Endothelial cell of umbilical vein (primary cell): Measurements from ENCODE around the gene FRMPD1. TPM values are rescaled to one million over a fixed set of nuclear protein-coding genes. Genes with fewer than 3 reads are reported as not detected.

Experiments used
- BruUV-seq: library from RNA; stranded (reverse); fragments of 400-500 nt; replicated peaks from 2 replicates; lab custom pipeline; 2021; lab: Mats Ljungman, UMichigan
- CTCF ChIA-PET: fragments of 300-600, 350-600 bp; sonication (Branson Sonifier 250); formaldehyde crosslinking; loops from one replicate; lab custom pipeline; 2021; ENCODE audit warnings: antibody characterized with exemption, inconsistent platforms; lab: Charles Lee
- POLR2A ChIA-PET: fragments of 300-600, 350-600 bp; sonication (Branson Sonifier 250); formaldehyde crosslinking; loops from one replicate; lab custom pipeline; 2021; ENCODE audit warnings: antibody characterized with exemption, inconsistent platforms; lab: Charles Lee
- DNase-seq: peaks from one replicate; pipeline ENCODE4 v3.0.0-alpha.2; 2011; ENCODE audit warnings: low read depth, low spot score
- FAIRE-seq: peaks from 2 replicates; lab custom pipeline; 2011; peaks lifted over from hg19 to GRCh38; lab: Jason Lieb, UNC
- H2AFZ ChIP-seq: 2 replicates; pipeline ENCODE4 v1.6.0; 2012; ENCODE audit warnings: low read depth, low read length, control low read depth, inconsistent platforms
- H3K27ac ChIP-seq: 2 replicates; pipeline ENCODE4 v1.5.1; 2011; ENCODE audit warnings: low read depth, mild to moderate bottlenecking, control low read depth, low read length, moderate library complexity; ENCODE audit not compliant: insufficient read depth
- H3K27me3 ChIP-seq, 2 experiments: 2 replicates each; pipeline versions ENCODE4 v1.6.0 to v1.6.1; 2011; ENCODE audit warnings: low read length in 2 of 2, mixed read lengths in 1 of 2; ENCODE audit not compliant: control insufficient read depth in 2 of 2, insufficient read depth in 2 of 2
- H3K36me3 ChIP-seq, 2 experiments: 2 replicates in 1 of 2; 3 replicates in 1 of 2; pipeline ENCODE4 v1.5.1; 2011; ENCODE audit warnings: low read length in 2 of 2, mild to moderate bottlenecking in 1 of 2, moderate library complexity in 1 of 2; ENCODE audit not compliant: control insufficient read depth in 2 of 2, insufficient read depth in 2 of 2; ENCODE audit errors: extremely low read depth in 1 of 2
- H3K4me1 ChIP-seq: 3 replicates; pipeline ENCODE4 v1.5.1; 2011; ENCODE audit warnings: mild to moderate bottlenecking, low read length; ENCODE audit not compliant: control insufficient read depth, insufficient read depth; ENCODE audit errors: extremely low read depth
- H3K4me2 ChIP-seq: 2 replicates; pipeline ENCODE4 v1.6.1; 2011; ENCODE audit warnings: low read length, control low read depth, mixed read lengths; ENCODE audit not compliant: insufficient read depth
- H3K4me3 ChIP-seq, 3 experiments: fragments of 200-600 bp in 1 of 3; sonication (generic), shearing (Covaris generic) in 1 of 3; replicated peaks in 1 of 3; 2 replicates each; pipeline ENCODE4 v1.5.1; 2011 to 2016; ENCODE audit warnings: control low read depth in 3 of 3, low read length in 3 of 3, mild to moderate bottlenecking in 2 of 3, inconsistent platforms in 1 of 3, low read depth in 1 of 3, moderate library complexity in 1 of 3; ENCODE audit not compliant: insufficient read depth in 1 of 3
- H3K79me2 ChIP-seq: 2 replicates; pipeline ENCODE4 v1.6.0; 2012; ENCODE audit warnings: low read length, inconsistent platforms; ENCODE audit not compliant: control insufficient read depth, insufficient read depth
- H3K9ac ChIP-seq: replicated peaks from 2 replicates; pipeline ENCODE3; 2011; ENCODE audit warnings: low read length, control low read depth; ENCODE audit not compliant: insufficient read depth; ENCODE audit errors: extremely low read depth
- H3K9me1 ChIP-seq: replicated peaks from 3 replicates; pipeline ENCODE4 v1.6.0; 2011; ENCODE audit warnings: mild to moderate bottlenecking, low read length; ENCODE audit not compliant: control insufficient read depth, insufficient read depth; ENCODE audit errors: extremely low read depth
- H3K9me3 ChIP-seq: replicated peaks from 2 replicates; pipeline ENCODE4 v1.5.1; 2012; ENCODE audit warnings: low read length, inconsistent platforms; ENCODE audit not compliant: control insufficient read depth, insufficient read depth
- H4K20me1 ChIP-seq: replicated peaks from 2 replicates; pipeline ENCODE3; 2011; ENCODE audit warnings: mild to moderate bottlenecking, low read length; ENCODE audit not compliant: control insufficient read depth, insufficient read depth; ENCODE audit errors: extremely low read depth
- GATA2 ChIP-seq: IDR thresholded peaks from 2 replicates; pipeline ENCODE4 v1.7.0; 2011; ENCODE audit warnings: low read depth, mild to moderate bottlenecking, moderate library complexity, mixed read lengths, low read length; ENCODE audit not compliant: insufficient read length, insufficient read depth
- JUN ChIP-seq: IDR thresholded peaks from 2 replicates; pipeline ENCODE4 v1.6.1; 2011; ENCODE audit warnings: borderline replicate concordance, low read depth; ENCODE audit not compliant: insufficient read length, insufficient read depth
- MYC ChIP-seq: IDR thresholded peaks from one replicate; pipeline ENCODE4 v1.6.1; 2011; ENCODE audit warnings: mild to moderate bottlenecking, low read depth, low read length
- dilution Hi-C: fragments of 300-500 bp; cut with MboI; formaldehyde crosslinking; loops from one replicate; pipeline ENCODE4 v1.15.0; 2019; ENCODE audit warnings: low sequenced_read_pairs; ENCODE audit not compliant: extremely low pct_ligation_motif_present
- intact Hi-C: fragments of 100-400 bp; cut with micrococcal nuclease; formaldehyde crosslinking; loops from one replicate; pipeline ENCODE4 v1.10.0; 2022
- polyA plus RNA-seq, 4 experiments: library from polyadenylated mRNA; depleted of rRNA in 3 of 4; stranded (reverse) in 3 of 4; unstranded in 1 of 4; fragments of >200 nt; gene quantifications; 2 replicates each; pipeline versions ENCODE4 v1.2.1 to v1.2.3, GENCODE V29; 2011 to 2012; ENCODE audit warnings: missing spikeins in 1 of 4
- total RNA-seq: library from RNA; stranded (reverse); gene quantifications from 2 replicates; pipeline ENCODE4 v1.2.3, GENCODE V29; 2021
- TF ChIP-seq, protein P1 (sequence below): IDR thresholded peaks from 2 replicates; pipeline ENCODE4 v1.6.1; 2011; ENCODE audit not compliant: insufficient read depth, insufficient read length

FRMPD1 gene
- total and polyA plus RNA-seq, 2 donors (not counting 3 experiments of a cell fraction or from before 2014, with no cell fraction given): not detected

DNA sequence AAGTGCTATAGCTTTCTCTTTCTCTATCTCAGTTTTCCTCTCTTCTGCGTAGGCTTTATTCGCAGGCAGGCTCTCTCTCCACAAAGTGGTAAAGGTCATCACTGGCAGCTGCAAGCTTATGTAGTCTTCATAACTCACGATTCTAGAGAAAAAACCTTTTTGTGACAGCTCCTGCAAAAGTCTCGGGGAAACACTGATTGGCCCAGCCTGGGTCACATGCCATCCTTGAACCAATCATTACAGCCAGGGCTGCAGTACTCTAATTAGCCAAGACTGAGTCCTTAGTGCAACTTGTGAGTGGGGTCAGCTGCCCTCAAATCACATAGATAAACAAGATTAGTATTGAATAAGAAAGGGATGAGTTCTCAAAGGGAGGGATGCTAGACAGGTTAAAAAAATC is 18.3 kb upstream of the FRMPD1 start:
- BruUV-seq: no TSS peak
- dilution Hi-C loops: no loop called here
- CTCF ChIA-PET: interaction anchor here (1.0 kb wide), 1 partner anchor 136 kb away, joined by 3 read pairs; no protein-coding TSS in a partner anchor

DNA sequence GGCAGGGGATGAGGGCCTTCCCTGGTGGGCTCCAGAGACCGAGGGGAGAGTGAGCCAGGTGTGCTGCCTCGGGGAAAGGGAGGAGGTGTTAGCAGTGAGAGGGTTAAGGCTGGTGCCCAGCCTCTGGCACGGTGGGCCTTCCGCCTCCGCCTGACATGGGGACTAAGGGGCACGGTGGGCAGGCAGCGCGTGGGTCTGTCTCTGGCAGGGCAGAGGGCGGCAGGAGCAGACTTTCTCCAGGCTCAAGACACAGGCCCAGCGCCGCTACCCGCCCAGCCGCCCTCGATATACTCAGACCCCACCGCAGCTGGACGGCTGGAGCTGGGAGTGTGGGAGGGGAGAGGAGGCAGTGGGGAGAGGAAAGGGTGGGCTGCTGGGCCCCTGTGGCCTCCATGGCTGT is 14.9 kb upstream of the FRMPD1 start:
- dilution Hi-C loops: no loop called here

More for the DNA sequence above, 18.3 kb upstream of the FRMPD1 start:
- TF ChIP-seq GATA2: no peak
- TF ChIP-seq, protein P1, sequence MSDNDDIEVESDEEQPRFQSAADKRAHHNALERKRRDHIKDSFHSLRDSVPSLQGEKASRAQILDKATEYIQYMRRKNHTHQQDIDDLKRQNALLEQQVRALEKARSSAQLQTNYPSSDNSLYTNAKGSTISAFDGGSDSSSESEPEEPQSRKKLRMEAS: no peak
- no peak for TF ChIP-seq MYC
- no peak for TF ChIP-seq JUN
- intact Hi-C loops: no loop called here
- Histone ChIP-seq H3K9me3 (no peaks in the 10 kb centered on the region), H3K9me1 (no peaks in the 10 kb centered on the region), H3K27ac (no peak overlapping the region), H3K4me1 (no peaks in the 10 kb centered on the region), H3K9ac (no peak overlapping the region), H3K36me3 (no peaks in the 10 kb centered on the region), H3K27me3 (peaks cover 0 to 8% of the 10 kb centered on the region in 2 experiments), H3K4me3 (no peak overlapping the region), H3K4me2 (no peak overlapping the region), H2AFZ (no peak overlapping the region), H3K79me2 (no peaks in the 10 kb centered on the region), H4K20me1 (no peaks in the 10 kb centered on the region)
- FAIRE-seq: no peak
- no peak for DNase-seq
- POLR2A ChIA-PET: no interaction called here

More for the DNA sequence above, 14.9 kb upstream of the FRMPD1 start:
- Histone ChIP-seq H3K9me3 (no peaks in the 10 kb centered on the region), H4K20me1 (no peaks in the 10 kb centered on the region), H3K79me2 (no peaks in the 10 kb centered on the region), H3K9ac (no peak overlapping the region), H2AFZ (no peak overlapping the region), H3K27ac (no peak overlapping the region), H3K9me1 (no peaks in the 10 kb centered on the region), H3K4me1 (no peaks in the 10 kb centered on the region), H3K27me3 (peaks cover 3 to 10% of the 10 kb centered on the region in 2 experiments), H3K4me3 (no peak overlapping the region), H3K4me2 (no peak overlapping the region), H3K36me3 (no peaks in the 10 kb centered on the region)
- intact Hi-C loops: no loop called here
- ChIA-PET POLR2A (no interaction called here), CTCF (no interaction called here)
- TF ChIP-seq GATA2 (no peak), JUN (no peak)
- DNase-seq (no peak), FAIRE-seq (no peak)
- no TSS peak for BruUV-seq
